ENCODE data around the gene ABHD17A.

The ABHD17A gene

GRCh38 chr19:1885398-1886119 lies at the start of gene ABHD17A:
ABHD17A (minus strand) TSS chr19:1885496; CDS start chr19:1881566, 3,930 bp downstream.
- peak; percentile 92 for DNase-seq

- no peak for DNase-seq
Measured at GRCh38 chr19:1933942-1934341, 48.6 kb upstream of the ABHD17A start.

GRCh38 chr19:1933244-1933643 lies 47.9 kb upstream of the ABHD17A start:
- no peak for DNase-seq

- peak; percentile 84 for DNase-seq
Measured at GRCh38 chr19:1932395-1932794, 47.1 kb upstream of the ABHD17A start.

- DNase-seq = no peak
Measured at GRCh38 chr19:1931445-1931844, 46.1 kb upstream of the ABHD17A start.

GRCh38 chr19:1929021-1929742 lies 43.9 kb upstream of the ABHD17A start:
- peak; percentile 73 for DNase-seq

- DNase-seq = no peak
Measured at GRCh38 chr19:1925544-1925943, 40.2 kb upstream of the ABHD17A start.

GRCh38 chr19:1924320-1924961 lies 39.1 kb upstream of the ABHD17A start:
- no peak for DNase-seq

- DNase-seq = no peak
Measured at GRCh38 chr19:1923319-1923718, 38.0 kb upstream of the ABHD17A start.

- DNase-seq = no peak
Measured at GRCh38 chr19:1922803-1923202, 37.5 kb upstream of the ABHD17A start.

GRCh38 chr19:1921825-1922224 lies 36.5 kb upstream of the ABHD17A start:
- no peak for DNase-seq

GRCh38 chr19:1921326-1921725 lies 36.0 kb upstream of the ABHD17A start:
- no peak for DNase-seq

- no peak for DNase-seq
Measured at GRCh38 chr19:1920644-1921043, 35.3 kb upstream of the ABHD17A start.

- no peak for DNase-seq
Measured at GRCh38 chr19:1918975-1919374, 33.7 kb upstream of the ABHD17A start.

- DNase-seq = no peak
Measured at GRCh38 chr19:1917926-1918325, 32.6 kb upstream of the ABHD17A start.

- DNase-seq = no peak
Measured at GRCh38 chr19:1917146-1917545, 31.9 kb upstream of the ABHD17A start.

GRCh38 chr19:1914826-1915341 lies 29.6 kb upstream of the ABHD17A start:
- DNase-seq = no peak

GRCh38 chr19:1913781-1914577 lies 28.7 kb upstream of the ABHD17A start:
- no peak for DNase-seq

GRCh38 chr19:1912760-1913505 lies 27.6 kb upstream of the ABHD17A start:
- no peak for DNase-seq

- no peak for DNase-seq
Measured at GRCh38 chr19:1911995-1912394, 26.7 kb upstream of the ABHD17A start.

GRCh38 chr19:1911098-1911497 lies 25.8 kb upstream of the ABHD17A start:
- DNase-seq = no peak

- DNase-seq = no peak
Measured at GRCh38 chr19:1910177-1910576, 24.9 kb upstream of the ABHD17A start.
